Fibroblast of pulmonary artery (primary cell): ENCODE data around the gene FOXJ1.
"Not testable (repeated sequence)": the region's sequence is repeated elsewhere in the genome, so short reads cannot be mapped to it uniquely, and the experiment has no call there.

Source experiments
- DNase-seq: peaks from one replicate; pipeline ENCODE4 v3.0.0-alpha.2; 2010; ENCODE audit warnings: low read depth
- H3K4me3 ChIP-seq: replicated peaks from 2 replicates; pipeline ENCODE4 v1.5.1; 2011; ENCODE audit warnings: low read depth, mild to moderate bottlenecking, control low read depth, low read length, moderate library complexity
- CTCF ChIP-seq: IDR thresholded peaks from 2 replicates; pipeline ENCODE4 v1.5.1; 2011; ENCODE audit warnings: mild to moderate bottlenecking, control low read depth, low read length, inconsistent platforms; ENCODE audit errors: missing control alignments

Gene FOXJ1

GRCh38 chr17:76141212-76142038, at the start of gene FOXJ1:
FOXJ1 (minus strand) TSS chr17:76141245; CDS start chr17:76140395, 850 bp downstream.
- TF ChIP-seq CTCF, result no peak
- H3K4me3 ChIP-seq, result peak within 1 kb of the TSS; percentile 54
- DNase-seq, result peak; percentile 81

GRCh38 chr17:76189741-76190140, 48.7 kb upstream of the FOXJ1 start:
- no peak for TF ChIP-seq CTCF
- DNase-seq, result no peak
- no peak overlapping the region for H3K4me3 ChIP-seq

- no peak for TF ChIP-seq CTCF
- H3K4me3 ChIP-seq, result no peak overlapping the region
- DNase-seq, result no peak
These were observed 48.2 kb upstream of the FOXJ1 start for GRCh38 chr17:76189247-76189646.

- no peak overlapping the region for H3K4me3 ChIP-seq
- no peak for DNase-seq
- no peak for TF ChIP-seq CTCF
These were observed 47.4 kb upstream of the FOXJ1 start for GRCh38 chr17:76188213-76189016.

GRCh38 chr17:76186774-76187173, 45.7 kb upstream of the FOXJ1 start:
- not testable (repeated sequence) for H3K4me3 ChIP-seq, DNase-seq

GRCh38 chr17:76184290-76184689, 43.2 kb upstream of the FOXJ1 start:
- H3K4me3 ChIP-seq, result no peak overlapping the region
- no peak for TF ChIP-seq CTCF
- DNase-seq, result no peak

GRCh38 chr17:76182016-76182764, 41.1 kb upstream of the FOXJ1 start:
- DNase-seq, result peak; percentile 93
- no peak overlapping the region for H3K4me3 ChIP-seq
- TF ChIP-seq CTCF, result peak; percentile 90
